ENCODE measurements around the gene PMM2. TPM values are rescaled to one million over a fixed set of nuclear protein-coding genes. Genes with fewer than 3 reads are reported as not detected.

Gene PMM2
- total RNA-seq, 1 donor from 2014 or later: 47.6 TPM

DNA sequence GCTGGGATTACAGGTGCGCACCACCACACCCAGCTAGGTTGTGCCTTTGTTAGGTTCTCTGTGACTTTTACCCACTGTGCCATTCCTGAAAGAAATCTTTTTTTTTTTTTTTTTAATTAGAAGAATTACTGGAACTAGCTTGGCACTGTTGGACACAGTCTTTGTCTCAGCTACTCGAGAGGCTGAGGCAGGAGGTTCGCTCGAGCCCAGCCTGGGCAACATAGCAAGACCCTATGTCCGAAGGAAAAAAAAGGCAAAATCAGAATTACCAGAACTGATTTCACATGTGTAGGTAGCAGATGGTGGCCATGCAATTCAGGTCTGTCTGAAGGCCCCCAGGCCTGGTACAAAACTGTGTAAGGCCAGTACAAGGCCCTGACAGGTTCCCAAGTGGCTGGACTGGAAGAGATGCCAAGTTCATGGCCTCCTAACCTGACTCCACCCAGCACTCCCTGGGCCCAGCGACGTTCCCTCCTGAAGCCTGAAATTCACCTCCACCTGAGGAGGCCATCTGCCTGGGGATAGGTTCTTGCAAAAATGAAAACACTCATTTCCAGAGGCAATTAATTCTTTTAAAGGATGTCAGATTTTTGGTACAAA, 48.2 kb downstream of the PMM2 start:
- no peaks in the 10 kb centered on the region for H3K9me3 Mint-ChIP-seq (ENCODE audit: low read depth)
- TF ChIP-seq, protein P1, sequence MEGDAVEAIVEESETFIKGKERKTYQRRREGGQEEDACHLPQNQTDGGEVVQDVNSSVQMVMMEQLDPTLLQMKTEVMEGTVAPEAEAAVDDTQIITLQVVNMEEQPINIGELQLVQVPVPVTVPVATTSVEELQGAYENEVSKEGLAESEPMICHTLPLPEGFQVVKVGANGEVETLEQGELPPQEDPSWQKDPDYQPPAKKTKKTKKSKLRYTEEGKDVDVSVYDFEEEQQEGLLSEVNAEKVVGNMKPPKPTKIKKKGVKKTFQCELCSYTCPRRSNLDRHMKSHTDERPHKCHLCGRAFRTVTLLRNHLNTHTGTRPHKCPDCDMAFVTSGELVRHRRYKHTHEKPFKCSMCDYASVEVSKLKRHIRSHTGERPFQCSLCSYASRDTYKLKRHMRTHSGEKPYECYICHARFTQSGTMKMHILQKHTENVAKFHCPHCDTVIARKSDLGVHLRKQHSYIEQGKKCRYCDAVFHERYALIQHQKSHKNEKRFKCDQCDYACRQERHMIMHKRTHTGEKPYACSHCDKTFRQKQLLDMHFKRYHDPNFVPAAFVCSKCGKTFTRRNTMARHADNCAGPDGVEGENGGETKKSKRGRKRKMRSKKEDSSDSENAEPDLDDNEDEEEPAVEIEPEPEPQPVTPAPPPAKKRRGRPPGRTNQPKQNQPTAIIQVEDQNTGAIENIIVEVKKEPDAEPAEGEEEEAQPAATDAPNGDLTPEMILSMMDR (IDR thresholded peaks at IDR 0.05): no peak
- peak; percentile 60 for DNase-seq (ENCODE audit: low spot score)
- no peaks in the 10 kb centered on the region for H3K27me3 Mint-ChIP-seq (ENCODE audit: low read depth)
- no peak overlapping the region for H3K4me3 Mint-ChIP-seq (ENCODE audit: unreplicated experiment)
- peaks cover 33% of the 10 kb centered on the region for H3K4me1 Mint-ChIP-seq (ENCODE audit: low read depth)
- H3K27ac Mint-ChIP-seq (ENCODE audit: unreplicated experiment): peak overlapping the region; percentile 12
- H3K36me3 Mint-ChIP-seq (ENCODE audit: low read depth): peaks cover 17% of the 10 kb centered on the region

GRCh38 chr16:8846401-8846932, 48.8 kb downstream of the PMM2 start:
- Mint-ChIP-seq H3K4me3 (ENCODE audit: unreplicated experiment) (no peak overlapping the region), H3K9me3 (ENCODE audit: low read depth) (no peaks in the 10 kb centered on the region), H3K27me3 (ENCODE audit: low read depth) (no peaks in the 10 kb centered on the region), H3K4me1 (ENCODE audit: low read depth) (peaks cover 34% of the 10 kb centered on the region), H3K27ac (ENCODE audit: unreplicated experiment) (no peak overlapping the region), H3K36me3 (ENCODE audit: low read depth) (peaks cover 19% of the 10 kb centered on the region)
- DNase-seq (ENCODE audit: low spot score): peak; percentile 44
- TF ChIP-seq, protein P1 (IDR thresholded peaks at IDR 0.05): no peak

- Mint-ChIP-seq H3K27ac (ENCODE audit: unreplicated experiment) (no peak overlapping the region), H3K4me1 (ENCODE audit: low read depth) (peaks cover 34% of the 10 kb centered on the region), H3K27me3 (ENCODE audit: low read depth) (no peaks in the 10 kb centered on the region), H3K9me3 (ENCODE audit: low read depth) (no peaks in the 10 kb centered on the region), H3K4me3 (ENCODE audit: unreplicated experiment) (no peak overlapping the region), H3K36me3 (ENCODE audit: low read depth) (peaks cover 22% of the 10 kb centered on the region)
- DNase-seq (ENCODE audit: low spot score): peak; percentile 63
- TF ChIP-seq, protein P1 (IDR thresholded peaks at IDR 0.05): no peak
These were observed 49.5 kb downstream of the PMM2 start for GRCh38 chr16:8847145-8847544.

- Mint-ChIP-seq H3K36me3 (ENCODE audit: low read depth) (peaks cover 20% of the 10 kb centered on the region), H3K27me3 (ENCODE audit: low read depth) (no peaks in the 10 kb centered on the region), H3K9me3 (ENCODE audit: low read depth) (no peaks in the 10 kb centered on the region), H3K4me1 (ENCODE audit: low read depth) (peaks cover 34% of the 10 kb centered on the region), H3K27ac (ENCODE audit: unreplicated experiment) (no peak overlapping the region), H3K4me3 (ENCODE audit: unreplicated experiment) (no peak overlapping the region)
- TF ChIP-seq, protein P1 (IDR thresholded peaks at IDR 0.05): no peak
- DNase-seq (ENCODE audit: low spot score): peak; percentile 88
These were observed 50.0 kb downstream of the PMM2 start for GRCh38 chr16:8847623-8848022.

DNA sequence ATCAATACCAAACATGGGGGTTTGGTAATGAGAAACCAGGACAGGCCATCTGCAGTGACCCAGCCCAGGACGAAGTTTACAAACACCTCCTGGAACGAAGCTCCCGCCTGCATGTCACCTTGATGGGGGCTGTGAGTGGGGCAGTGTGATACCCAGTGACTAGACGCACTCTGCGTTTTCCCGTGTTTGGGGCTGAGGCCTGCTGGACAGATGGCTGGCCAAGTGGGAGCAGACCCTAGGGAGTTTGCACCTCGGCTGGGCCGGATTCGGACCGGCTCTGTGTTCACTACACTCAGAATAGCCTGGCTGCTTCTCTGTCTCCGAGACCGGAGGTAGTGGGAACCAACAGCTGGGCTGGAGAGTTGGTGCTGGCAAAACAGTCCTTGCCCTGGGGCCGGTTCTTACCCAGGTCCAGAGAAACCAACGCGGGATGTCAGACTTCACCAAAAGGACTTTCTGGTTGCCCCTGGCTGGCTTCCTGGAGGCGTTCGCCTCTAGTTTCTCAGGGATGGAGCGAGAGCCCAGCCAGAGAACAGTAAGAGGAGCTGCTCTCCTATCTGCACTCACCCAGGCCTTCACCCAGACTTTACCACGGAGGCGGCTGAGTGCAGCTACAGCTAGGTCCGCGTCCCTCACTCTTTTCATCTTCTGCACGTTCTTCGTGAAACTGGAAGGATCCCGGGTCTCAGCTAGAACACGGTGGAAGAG, 50.7 kb downstream of the PMM2 start:
- Mint-ChIP-seq H3K36me3 (ENCODE audit: low read depth) (peaks cover 24% of the 10 kb centered on the region), H3K4me1 (ENCODE audit: low read depth) (peaks cover 34% of the 10 kb centered on the region), H3K4me3 (ENCODE audit: unreplicated experiment) (no peak overlapping the region), H3K27me3 (ENCODE audit: low read depth) (no peaks in the 10 kb centered on the region), H3K27ac (ENCODE audit: unreplicated experiment) (no peak overlapping the region), H3K9me3 (ENCODE audit: low read depth) (no peaks in the 10 kb centered on the region)
- peak; percentile 86 for DNase-seq (ENCODE audit: low spot score)
- TF ChIP-seq, protein P1 (IDR thresholded peaks at IDR 0.05): no peak

Measured in chondrocyte (in vitro differentiated cells).